Spleen (tissue), 11 donors: ENCODE data around the gene RAC2. TPM values are rescaled to one million over a fixed set of nuclear protein-coding genes. Genes with fewer than 3 reads are reported as not detected.

Experiments
- DNase-seq: peaks from one replicate; pipeline ENCODE4 v3.0.0-alpha.2; 2020
- H3K27ac ChIP-seq, 8 donors: fragments of 200-600 bp; sonication (generic) in 7 of 8; 1 replicate in 4 of 8; 2 replicates in 4 of 8; pipeline versions ENCODE4 v1.5.0 to v1.8.0; 2016 to 2021; ENCODE audit warnings: inconsistent platforms in 4 of 8, mild to moderate bottlenecking in 4 of 8, moderate library complexity in 1 of 8
- H3K27me3 ChIP-seq, 7 donors: fragments of 200-600 bp; sonication (generic) in 6 of 7; replicated peaks in 1 of 7; 1 replicate in 4 of 7; 2 replicates in 3 of 7; pipeline versions ENCODE4 v1.5.0 to v1.8.0; 2016 to 2021; ENCODE audit warnings: inconsistent platforms in 3 of 7, mild to moderate bottlenecking in 1 of 7
- H3K36me3 ChIP-seq, 6 donors: fragments of 200-600 bp; sonication (generic) in 5 of 6; 1 replicate in 4 of 6; 2 replicates in 2 of 6; pipeline versions ENCODE4 v1.5.0 to v1.8.0; 2016 to 2021; ENCODE audit warnings: inconsistent platforms in 2 of 6
- H3K4me1 ChIP-seq, 6 donors: fragments of 200-600 bp; sonication (generic) in 5 of 6; 1 replicate in 3 of 6; 2 replicates in 3 of 6; pipeline versions ENCODE4 v1.5.0 to v1.8.0; 2016 to 2021; ENCODE audit warnings: inconsistent platforms in 3 of 6
- H3K4me3 ChIP-seq, 8 donors: fragments of 200-600 bp; sonication (generic) in 7 of 8; 1 replicate in 4 of 8; 2 replicates in 4 of 8; pipeline versions ENCODE4 v1.5.0 to v1.8.0; 2016 to 2021; ENCODE audit warnings: inconsistent platforms in 4 of 8, mild to moderate bottlenecking in 4 of 8, moderate library complexity in 2 of 8
- H3K9me3 ChIP-seq, 8 donors: fragments of 200-600 bp; sonication (generic) in 7 of 8; 1 replicate in 4 of 8; 2 replicates in 4 of 8; pipeline versions ENCODE4 v1.5.0 to v1.8.0; 2016 to 2021; ENCODE audit warnings: inconsistent platforms in 4 of 8
- POLR2A ChIP-seq, 3 donors: fragments of 450-650 bp; IDR thresholded peaks; one replicate each; pipeline ENCODE4 v1.5.1; 2017; ENCODE audit warnings: antibody characterized with exemption in 3 of 3, mild to moderate bottlenecking in 1 of 3
- POLR2AphosphoS5 ChIP-seq, 3 donors: sonication (generic); formaldehyde crosslinking; IDR thresholded peaks; one replicate each; pipeline ENCODE4 v1.5.1; 2017; ENCODE audit warnings: antibody characterized with exemption in 3 of 3
- WGBS, 5 donors: extraction: QIAGEN DNeasy Blood & Tissue Kit in 3 of 5; methylation state at CpG; one replicate each; pipeline versions ENCODE4 v1.1.5 to v1.1.7; 2013 to 2018; 5-methylcytosine and 5-hydroxymethylcytosine counted together
- intact Hi-C: fragments of 100-400 bp; cut with DNase I; formaldehyde crosslinking; loops from one replicate; pipeline ENCODE4 v1.15.0; 2023; ENCODE audit warnings: low total_unique reads
- polyA plus RNA-seq, 3 donors: library from polyadenylated mRNA; stranded (reverse); fragments of 200-250 nt; gene quantifications; one replicate each; pipeline ENCODE4 v1.2.1, GENCODE V29; 2013
- total RNA-seq, 7 donors: library from RNA; depleted of rRNA in 3 of 7; stranded (reverse); fragments of >200 nt in 3 of 7; fragmentation: NEBNext Ultra II Directional in 4 of 7; extraction: Animal tissue kit (Norgen Biotek cat#: 25700) in 4 of 7; gene quantifications; one replicate each; pipeline versions ENCODE4 v1.1.0 to v1.2.1, GENCODE V29; 2016 to 2021
- TF ChIP-seq, protein P1 (sequence below), 11 experiments: fragments of 200-600 bp in 7 of 11; fragments of 450-650 bp in 4 of 11; sonication (generic) in 4 of 11; IDR thresholded peaks in 8 of 11; conservative IDR thresholded peaks in 3 of 11; 1 replicate in 7 of 11; 2 replicates in 4 of 11; pipeline versions ENCODE4 v1.4.0 to v1.8.0; 2016 to 2021; ENCODE audit warnings: antibody characterized with exemption in 11 of 11, inconsistent platforms in 4 of 11, mild to moderate bottlenecking in 1 of 11
- donor health status: healthy with polysubstance abuse.
- donor health status: DM: no; HTN: no; CAD: no; lungs with moderate emphysema.
- donor health status: DM: no; HTN: no; CAD: no.
- donor health status: Bipolar disorder and iron deficiency.
- donor health status: healthy.
- donor health status: DM: no; HTN: no; CAD: no.
- donor health status: DM: yes; HTN: yes; CAD: no.

Gene RAC2
- total and polyA plus RNA-seq, 10 donors = 270 to 493 (median 393) TPM

DNA sequence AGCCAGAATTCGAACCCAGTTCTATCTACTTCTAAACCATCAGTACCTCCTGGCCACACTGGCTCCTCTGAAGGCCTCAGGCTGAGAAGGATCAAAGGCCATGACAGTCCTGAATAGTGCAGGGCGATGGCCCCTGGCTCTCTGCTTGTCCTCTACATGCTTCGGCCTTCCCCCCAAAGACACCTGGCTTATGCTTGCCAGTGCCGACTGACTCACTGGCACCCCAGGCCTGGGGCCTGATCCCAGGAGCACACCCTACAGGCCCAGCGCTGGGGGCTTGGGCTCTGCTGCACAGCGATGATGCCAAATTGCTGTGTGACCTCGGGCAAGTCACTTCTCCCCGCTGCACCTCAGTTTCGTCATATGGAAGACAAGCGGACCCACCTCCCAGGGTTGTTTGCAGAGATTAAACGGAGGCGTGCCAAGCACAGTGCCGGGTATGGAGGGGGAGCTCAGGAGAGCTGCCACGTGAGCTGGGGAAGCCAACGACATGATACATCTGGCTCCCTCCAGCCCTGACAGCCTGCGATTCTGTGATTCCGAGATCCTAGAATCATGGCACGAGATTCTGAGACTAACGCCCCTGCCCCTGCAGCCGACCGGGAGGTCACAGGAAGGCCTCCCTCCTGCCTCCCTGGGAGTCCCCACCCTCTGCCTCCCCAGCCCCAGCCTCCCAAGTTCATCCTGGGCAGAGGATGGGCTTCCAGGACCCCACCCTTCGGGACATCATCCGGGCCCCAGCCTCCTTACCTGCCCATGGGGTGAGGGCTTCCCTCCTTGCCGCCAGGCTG is 32.8 kb downstream of the RAC2 start:
- DNase-seq = peak; percentile 67
- Histone ChIP-seq H3K9me3 (no peaks in the 10 kb centered on the region), H3K27ac (no peak overlapping the region), H3K27me3 (peaks cover 0 to 13% (median 0%) of the 10 kb centered on the region in 7 donors), H3K4me3 (no peak overlapping the region), H3K36me3 (no peaks in the 10 kb centered on the region), H3K4me1 (peaks cover 0 to 3% (median 0%) of the 10 kb centered on the region in 6 donors)
- WGBS, 5 donors = 83 to 86% (median 84%) methylated on average over 18 to 24 of the region's 24 CpGs
- intact Hi-C loops = no loop called here
- TF ChIP-seq, protein P1, sequence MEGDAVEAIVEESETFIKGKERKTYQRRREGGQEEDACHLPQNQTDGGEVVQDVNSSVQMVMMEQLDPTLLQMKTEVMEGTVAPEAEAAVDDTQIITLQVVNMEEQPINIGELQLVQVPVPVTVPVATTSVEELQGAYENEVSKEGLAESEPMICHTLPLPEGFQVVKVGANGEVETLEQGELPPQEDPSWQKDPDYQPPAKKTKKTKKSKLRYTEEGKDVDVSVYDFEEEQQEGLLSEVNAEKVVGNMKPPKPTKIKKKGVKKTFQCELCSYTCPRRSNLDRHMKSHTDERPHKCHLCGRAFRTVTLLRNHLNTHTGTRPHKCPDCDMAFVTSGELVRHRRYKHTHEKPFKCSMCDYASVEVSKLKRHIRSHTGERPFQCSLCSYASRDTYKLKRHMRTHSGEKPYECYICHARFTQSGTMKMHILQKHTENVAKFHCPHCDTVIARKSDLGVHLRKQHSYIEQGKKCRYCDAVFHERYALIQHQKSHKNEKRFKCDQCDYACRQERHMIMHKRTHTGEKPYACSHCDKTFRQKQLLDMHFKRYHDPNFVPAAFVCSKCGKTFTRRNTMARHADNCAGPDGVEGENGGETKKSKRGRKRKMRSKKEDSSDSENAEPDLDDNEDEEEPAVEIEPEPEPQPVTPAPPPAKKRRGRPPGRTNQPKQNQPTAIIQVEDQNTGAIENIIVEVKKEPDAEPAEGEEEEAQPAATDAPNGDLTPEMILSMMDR (IDR thresholded peaks at IDR 0.05 in 8 of 11, conservative IDR thresholded peaks at IDR 0.05 in 3 of 11) = no peak
- TF ChIP-seq POLR2AphosphoS5 (IDR thresholded peaks at IDR 0.05) (no peak), POLR2A (IDR thresholded peaks at IDR 0.05) (no peak)

DNA sequence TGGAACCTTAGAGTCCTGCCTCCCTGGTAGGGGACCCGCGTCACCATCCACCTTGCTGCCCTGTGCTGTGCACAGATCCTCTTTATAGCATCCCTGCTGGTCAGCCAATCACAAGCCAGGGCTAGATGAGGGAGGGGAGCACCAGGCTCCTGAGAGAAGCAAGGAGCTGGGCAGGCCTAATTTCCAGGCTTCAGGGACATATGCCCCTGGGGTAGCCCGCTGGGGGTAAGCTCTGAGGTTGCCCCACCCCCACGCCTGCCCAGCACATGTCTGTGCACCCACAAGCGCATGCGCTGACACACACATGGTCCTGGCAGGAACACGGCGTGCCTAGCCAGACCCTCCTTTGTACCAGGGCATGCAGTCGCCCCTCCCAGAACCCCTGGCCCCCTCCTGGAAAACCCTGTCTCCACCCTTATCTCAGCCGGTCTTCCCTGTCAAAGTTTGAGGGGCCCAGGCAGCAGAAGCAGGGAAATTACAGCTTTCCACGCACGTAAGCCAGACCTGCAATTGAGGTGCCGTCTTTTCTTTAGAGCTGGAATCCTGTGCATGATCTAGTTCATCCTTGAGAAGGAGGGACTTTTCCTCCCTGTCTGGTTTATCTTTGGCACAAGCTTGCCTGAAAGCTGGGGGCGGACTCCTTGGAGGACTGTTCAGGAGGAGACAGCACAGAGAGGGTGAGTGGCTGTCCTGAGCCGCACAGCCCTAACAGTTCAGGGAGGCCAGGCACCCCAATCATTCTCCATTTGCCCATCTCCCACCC is 33.8 kb downstream of the RAC2 start:
- H3K36me3 ChIP-seq = no peaks in the 10 kb centered on the region
- no peaks in the 10 kb centered on the region for H3K4me1 ChIP-seq
- intact Hi-C loops = no loop called here
- TF ChIP-seq, protein P1 (IDR thresholded peaks at IDR 0.05 in 8 of 11, conservative IDR thresholded peaks at IDR 0.05 in 3 of 11) = no peak
- TF ChIP-seq POLR2AphosphoS5 (IDR thresholded peaks at IDR 0.05) (no peak), POLR2A (IDR thresholded peaks at IDR 0.05) (no peak)
- H3K4me3 ChIP-seq = no peak overlapping the region
- no peaks in the 10 kb centered on the region for H3K9me3 ChIP-seq
- 80 to 91% (median 85%) methylated on average over 12 to 15 of the region's 15 CpGs for WGBS, 5 donors
- no peak overlapping the region for H3K27ac ChIP-seq
- H3K27me3 ChIP-seq = peaks cover 0 to 13% (median 0%) of the 10 kb centered on the region in 7 donors
- peak; percentile 70 for DNase-seq

DNA sequence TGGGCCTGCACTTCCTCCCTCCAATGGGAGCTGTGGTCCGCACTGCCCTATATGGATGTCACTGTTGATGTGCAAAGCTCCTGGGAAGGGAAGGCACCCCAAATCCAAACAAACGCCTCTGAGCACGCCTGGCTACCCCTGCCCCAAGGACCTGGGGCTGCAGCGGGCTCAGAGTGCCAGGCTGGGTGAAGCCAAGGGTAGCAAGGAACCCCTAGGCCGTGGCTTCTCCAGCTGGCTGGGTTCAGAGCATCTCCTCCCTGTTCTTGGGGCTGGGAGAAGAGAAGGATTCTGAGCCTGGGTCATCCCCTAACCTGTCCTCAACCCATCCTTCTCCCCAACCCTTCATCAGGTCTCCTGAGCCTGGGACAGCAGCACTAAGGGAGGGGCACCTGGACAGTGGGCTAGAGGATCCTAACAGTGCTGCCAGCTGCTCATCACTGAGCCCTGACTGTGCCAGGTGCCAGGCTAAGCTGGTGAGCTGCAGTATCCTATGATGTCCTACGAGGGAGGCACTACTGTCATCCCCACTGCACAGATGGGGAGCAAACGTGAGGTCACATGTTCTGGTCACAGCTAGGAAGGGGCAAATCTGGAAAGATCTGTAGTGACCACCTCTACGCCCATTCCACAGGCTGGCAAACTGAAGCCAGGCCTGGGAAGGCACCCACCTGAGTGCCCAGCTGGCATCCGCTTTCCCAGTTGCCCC is 34.8 kb downstream of the RAC2 start:
- no peaks in the 10 kb centered on the region for H3K36me3 ChIP-seq
- peak; percentile 41 for DNase-seq
- no peaks in the 10 kb centered on the region for H3K9me3 ChIP-seq
- intact Hi-C loops = no loop called here
- no peak for TF ChIP-seq POLR2AphosphoS5 (IDR thresholded peaks at IDR 0.05)
- TF ChIP-seq, protein P1 (IDR thresholded peaks at IDR 0.05 in 8 of 11, conservative IDR thresholded peaks at IDR 0.05 in 3 of 11) = no peak
- 77 to 86% (median 83%) methylated on average over 8 to 9 of the region's 9 CpGs for whole genome bisulfite sequencing, 5 donors
- no peak overlapping the region for H3K27ac ChIP-seq
- no peaks in the 10 kb centered on the region for H3K4me1 ChIP-seq
- H3K27me3 ChIP-seq = peaks cover 0 to 13% (median 0%) of the 10 kb centered on the region in 7 donors
- H3K4me3 ChIP-seq = no peak overlapping the region
